Endothelial cell of umbilical vein (primary cell): ENCODE data around the gene GPR135. TPM values are rescaled to one million over a fixed set of nuclear protein-coding genes. Genes with fewer than 3 reads are reported as not detected.

ENCODE experiments used
- BruUV-seq: library from RNA; stranded (reverse); fragments of 400-500 nt; replicated peaks from 2 replicates; lab custom pipeline; 2021; lab: Mats Ljungman, UMichigan
- CTCF ChIA-PET: fragments of 300-600, 350-600 bp; sonication (Branson Sonifier 250); formaldehyde crosslinking; loops from one replicate; lab custom pipeline; 2021; ENCODE audit warnings: antibody characterized with exemption, inconsistent platforms; lab: Charles Lee
- POLR2A ChIA-PET: fragments of 300-600, 350-600 bp; sonication (Branson Sonifier 250); formaldehyde crosslinking; loops from one replicate; lab custom pipeline; 2021; ENCODE audit warnings: antibody characterized with exemption, inconsistent platforms; lab: Charles Lee
- DNase-seq: peaks from one replicate; pipeline ENCODE4 v3.0.0-alpha.2; 2011; ENCODE audit warnings: low read depth, low spot score
- FAIRE-seq: peaks from 2 replicates; lab custom pipeline; 2011; peaks lifted over from hg19 to GRCh38; lab: Jason Lieb, UNC
- H2AFZ ChIP-seq: 2 replicates; pipeline ENCODE4 v1.6.0; 2012; ENCODE audit warnings: low read depth, low read length, control low read depth, inconsistent platforms
- H3K27ac ChIP-seq: 2 replicates; pipeline ENCODE4 v1.5.1; 2011; ENCODE audit warnings: low read depth, mild to moderate bottlenecking, control low read depth, low read length, moderate library complexity; ENCODE audit not compliant: insufficient read depth
- H3K27me3 ChIP-seq, 2 experiments: 2 replicates each; pipeline versions ENCODE4 v1.6.0 to v1.6.1; 2011; ENCODE audit warnings: low read length in 2 of 2, mixed read lengths in 1 of 2; ENCODE audit not compliant: control insufficient read depth in 2 of 2, insufficient read depth in 2 of 2
- H3K36me3 ChIP-seq, 2 experiments: 2 replicates in 1 of 2; 3 replicates in 1 of 2; pipeline ENCODE4 v1.5.1; 2011; ENCODE audit warnings: low read length in 2 of 2, mild to moderate bottlenecking in 1 of 2, moderate library complexity in 1 of 2; ENCODE audit not compliant: control insufficient read depth in 2 of 2, insufficient read depth in 2 of 2; ENCODE audit errors: extremely low read depth in 1 of 2
- H3K4me1 ChIP-seq: 3 replicates; pipeline ENCODE4 v1.5.1; 2011; ENCODE audit warnings: mild to moderate bottlenecking, low read length; ENCODE audit not compliant: control insufficient read depth, insufficient read depth; ENCODE audit errors: extremely low read depth
- H3K4me2 ChIP-seq: 2 replicates; pipeline ENCODE4 v1.6.1; 2011; ENCODE audit warnings: low read length, control low read depth, mixed read lengths; ENCODE audit not compliant: insufficient read depth
- H3K4me3 ChIP-seq, 3 experiments: fragments of 200-600 bp in 1 of 3; sonication (generic), shearing (Covaris generic) in 1 of 3; replicated peaks in 1 of 3; 2 replicates each; pipeline ENCODE4 v1.5.1; 2011 to 2016; ENCODE audit warnings: control low read depth in 3 of 3, low read length in 3 of 3, mild to moderate bottlenecking in 2 of 3, inconsistent platforms in 1 of 3, low read depth in 1 of 3, moderate library complexity in 1 of 3; ENCODE audit not compliant: insufficient read depth in 1 of 3
- H3K79me2 ChIP-seq: 2 replicates; pipeline ENCODE4 v1.6.0; 2012; ENCODE audit warnings: low read length, inconsistent platforms; ENCODE audit not compliant: control insufficient read depth, insufficient read depth
- H3K9ac ChIP-seq: replicated peaks from 2 replicates; pipeline ENCODE3; 2011; ENCODE audit warnings: low read length, control low read depth; ENCODE audit not compliant: insufficient read depth; ENCODE audit errors: extremely low read depth
- H3K9me1 ChIP-seq: replicated peaks from 3 replicates; pipeline ENCODE4 v1.6.0; 2011; ENCODE audit warnings: mild to moderate bottlenecking, low read length; ENCODE audit not compliant: control insufficient read depth, insufficient read depth; ENCODE audit errors: extremely low read depth
- H3K9me3 ChIP-seq: replicated peaks from 2 replicates; pipeline ENCODE4 v1.5.1; 2012; ENCODE audit warnings: low read length, inconsistent platforms; ENCODE audit not compliant: control insufficient read depth, insufficient read depth
- H4K20me1 ChIP-seq: replicated peaks from 2 replicates; pipeline ENCODE3; 2011; ENCODE audit warnings: mild to moderate bottlenecking, low read length; ENCODE audit not compliant: control insufficient read depth, insufficient read depth; ENCODE audit errors: extremely low read depth
- EZH2 ChIP-seq: IDR thresholded peaks from 2 replicates; pipeline ENCODE4 v1.6.1; 2012; ENCODE audit warnings: borderline replicate concordance, low read depth, mild to moderate bottlenecking, moderate library complexity, low read length, inconsistent platforms; ENCODE audit not compliant: severe bottlenecking
- FOS ChIP-seq: IDR thresholded peaks from 2 replicates; pipeline ENCODE4 v1.6.1; 2011; ENCODE audit warnings: mild to moderate bottlenecking, low read length, moderate library complexity, borderline replicate concordance; ENCODE audit not compliant: insufficient read depth
- GATA2 ChIP-seq: IDR thresholded peaks from 2 replicates; pipeline ENCODE4 v1.7.0; 2011; ENCODE audit warnings: low read depth, mild to moderate bottlenecking, moderate library complexity, mixed read lengths, low read length; ENCODE audit not compliant: insufficient read length, insufficient read depth
- JUN ChIP-seq: IDR thresholded peaks from 2 replicates; pipeline ENCODE4 v1.6.1; 2011; ENCODE audit warnings: borderline replicate concordance, low read depth; ENCODE audit not compliant: insufficient read length, insufficient read depth
- MYC ChIP-seq: IDR thresholded peaks from one replicate; pipeline ENCODE4 v1.6.1; 2011; ENCODE audit warnings: mild to moderate bottlenecking, low read depth, low read length
- POLR2A ChIP-seq: IDR thresholded peaks from 2 replicates; pipeline ENCODE4 v1.6.1; 2012; ENCODE audit warnings: low read depth, mild to moderate bottlenecking, control low read depth, low read length
- POLR2AphosphoS5 ChIP-seq: IDR thresholded peaks from 2 replicates; pipeline ENCODE4 v1.6.1; 2012; ENCODE audit warnings: low read depth, mild to moderate bottlenecking, control low read depth, low read length, moderate library complexity; ENCODE audit not compliant: insufficient read depth
- dilution Hi-C: fragments of 300-500 bp; cut with MboI; formaldehyde crosslinking; loops from one replicate; pipeline ENCODE4 v1.15.0; 2019; ENCODE audit warnings: low sequenced_read_pairs; ENCODE audit not compliant: extremely low pct_ligation_motif_present
- intact Hi-C: fragments of 100-400 bp; cut with micrococcal nuclease; formaldehyde crosslinking; loops from one replicate; pipeline ENCODE4 v1.10.0; 2022
- polyA plus RNA-seq, 4 experiments: library from polyadenylated mRNA; depleted of rRNA in 3 of 4; stranded (reverse) in 3 of 4; unstranded in 1 of 4; fragments of >200 nt; gene quantifications; 2 replicates each; pipeline versions ENCODE4 v1.2.1 to v1.2.3, GENCODE V29; 2011 to 2012; ENCODE audit warnings: missing spikeins in 1 of 4
- total RNA-seq: library from RNA; stranded (reverse); gene quantifications from 2 replicates; pipeline ENCODE4 v1.2.3, GENCODE V29; 2021
- TF ChIP-seq, protein P1 (sequence below), 2 donors: IDR thresholded peaks; 1 replicate in 1 of 2; 2 replicates in 1 of 2; pipeline ENCODE4 v1.5.1; 2011; ENCODE audit warnings: low read length in 2 of 2, mild to moderate bottlenecking in 2 of 2, moderate library complexity in 2 of 2, control low read depth in 1 of 2, inconsistent platforms in 1 of 2, low read depth in 1 of 2; ENCODE audit not compliant: insufficient read depth in 1 of 2; ENCODE audit errors: extremely low read depth in 1 of 2
- TF ChIP-seq, protein P2 (sequence below): IDR thresholded peaks from 2 replicates; pipeline ENCODE4 v1.6.1; 2011; ENCODE audit not compliant: insufficient read depth, insufficient read length

GPR135 gene
- total and polyA plus RNA-seq, 2 donors (not counting 3 experiments of a cell fraction or from before 2014, with no cell fraction given) = 0.80 to 3.4 TPM

- peaks cover 2 to 23% of the 10 kb centered on the region in 2 experiments for H3K36me3 ChIP-seq
- ChIA-PET CTCF (no interaction called here), POLR2A (no interaction called here)
Observed at GRCh38 chr14:59478540-59478939, 13.4 kb upstream of the GPR135 start.

More at GRCh38 chr14:59478540-59478939, 13.4 kb upstream of the GPR135 start:
- BruUV-seq = no TSS peak
- dilution Hi-C loops (no loop called here), intact Hi-C loops (no loop called here)
- H3K27me3 ChIP-seq = no peaks in the 10 kb centered on the region
- H3K9me1 ChIP-seq = no peaks in the 10 kb centered on the region
- no peak overlapping the region for H3K4me3 ChIP-seq
- H3K79me2 ChIP-seq = peaks cover 48% of the 10 kb centered on the region
- no peak overlapping the region for H3K9ac ChIP-seq
- H4K20me1 ChIP-seq = no peaks in the 10 kb centered on the region
- TF ChIP-seq, protein P1, sequence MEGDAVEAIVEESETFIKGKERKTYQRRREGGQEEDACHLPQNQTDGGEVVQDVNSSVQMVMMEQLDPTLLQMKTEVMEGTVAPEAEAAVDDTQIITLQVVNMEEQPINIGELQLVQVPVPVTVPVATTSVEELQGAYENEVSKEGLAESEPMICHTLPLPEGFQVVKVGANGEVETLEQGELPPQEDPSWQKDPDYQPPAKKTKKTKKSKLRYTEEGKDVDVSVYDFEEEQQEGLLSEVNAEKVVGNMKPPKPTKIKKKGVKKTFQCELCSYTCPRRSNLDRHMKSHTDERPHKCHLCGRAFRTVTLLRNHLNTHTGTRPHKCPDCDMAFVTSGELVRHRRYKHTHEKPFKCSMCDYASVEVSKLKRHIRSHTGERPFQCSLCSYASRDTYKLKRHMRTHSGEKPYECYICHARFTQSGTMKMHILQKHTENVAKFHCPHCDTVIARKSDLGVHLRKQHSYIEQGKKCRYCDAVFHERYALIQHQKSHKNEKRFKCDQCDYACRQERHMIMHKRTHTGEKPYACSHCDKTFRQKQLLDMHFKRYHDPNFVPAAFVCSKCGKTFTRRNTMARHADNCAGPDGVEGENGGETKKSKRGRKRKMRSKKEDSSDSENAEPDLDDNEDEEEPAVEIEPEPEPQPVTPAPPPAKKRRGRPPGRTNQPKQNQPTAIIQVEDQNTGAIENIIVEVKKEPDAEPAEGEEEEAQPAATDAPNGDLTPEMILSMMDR (IDR thresholded peaks at IDR 0.05; ENCODE audit: extremely low read depth in 1 of 2, insufficient read depth in 1 of 2, low read depth in 1 of 2, low read length in 2 of 2) = no peak
- TF ChIP-seq FOS (no peak), POLR2AphosphoS5 (no peak), JUN (no peak), GATA2 (no peak), POLR2A (no peak), EZH2 (no peak), MYC (no peak)
- TF ChIP-seq, protein P2, sequence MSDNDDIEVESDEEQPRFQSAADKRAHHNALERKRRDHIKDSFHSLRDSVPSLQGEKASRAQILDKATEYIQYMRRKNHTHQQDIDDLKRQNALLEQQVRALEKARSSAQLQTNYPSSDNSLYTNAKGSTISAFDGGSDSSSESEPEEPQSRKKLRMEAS = no peak
- H3K27ac ChIP-seq = no peak overlapping the region
- H3K9me3 ChIP-seq = no peaks in the 10 kb centered on the region
- no peak overlapping the region for H2AFZ ChIP-seq
- no peak for DNase-seq
- FAIRE-seq = no peak
- no peak overlapping the region for H3K4me2 ChIP-seq
- H3K4me1 ChIP-seq = peaks cover 20% of the 10 kb centered on the region
